ENCODE results near the gene ZNF462.
A peak's percentile ranks its signal among the peaks of the same experiment; 100 is the strongest.

Gene ZNF462

DNA sequence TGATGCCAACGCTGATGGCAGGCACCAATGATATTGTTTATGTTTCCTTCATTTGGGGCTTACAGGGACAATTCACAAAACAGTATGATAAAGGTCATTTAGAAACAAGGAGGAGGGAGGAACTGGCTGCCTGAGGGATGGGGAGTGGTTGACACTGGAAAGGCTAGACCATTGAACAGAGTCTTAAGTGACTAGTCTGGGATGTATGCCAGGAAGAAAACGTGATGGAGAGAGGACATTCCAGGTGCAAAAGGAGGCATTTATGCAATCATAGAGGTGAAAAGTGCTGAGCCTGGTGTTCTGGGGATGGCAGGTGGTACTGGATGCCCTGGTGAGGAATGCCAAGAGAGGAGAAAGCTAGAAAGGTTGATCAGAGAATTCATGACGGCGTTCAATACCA is 153.4 kb downstream of the ZNF462 start:
- DNase-seq = no peak

DNA sequence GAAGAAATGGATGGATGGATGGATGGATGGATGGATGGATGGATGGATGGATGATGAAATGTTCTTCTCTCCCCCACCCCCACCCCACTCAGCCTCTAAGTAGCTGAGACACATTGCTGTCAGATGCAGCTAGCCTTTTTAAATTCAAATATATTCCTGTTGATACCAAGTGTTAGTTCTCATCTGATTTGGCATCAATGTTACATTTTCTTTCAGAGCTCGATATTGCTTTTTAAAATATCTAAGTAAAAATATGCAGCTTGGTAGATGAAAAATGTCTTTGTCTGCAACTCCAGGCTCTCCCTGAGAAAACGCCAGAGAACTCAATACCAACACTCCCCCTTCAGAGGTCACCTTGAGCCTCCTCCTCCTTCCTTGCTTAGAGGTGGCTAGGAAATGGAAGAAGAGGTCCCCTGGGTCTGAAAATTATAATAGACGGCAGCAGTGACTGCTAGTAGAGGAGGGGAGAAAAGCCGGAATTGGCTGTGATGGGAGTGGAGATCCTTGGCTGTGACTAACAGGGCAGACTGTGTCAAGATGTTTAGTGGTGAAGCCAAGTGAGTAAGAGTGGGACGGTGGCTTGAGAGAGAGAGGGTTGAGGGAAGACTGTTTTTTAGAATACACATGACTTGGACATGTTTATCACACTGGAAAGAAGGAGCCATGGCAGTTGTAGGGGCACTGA is 156.0 kb downstream of the ZNF462 start:
- DNase-seq = no peak

DNA sequence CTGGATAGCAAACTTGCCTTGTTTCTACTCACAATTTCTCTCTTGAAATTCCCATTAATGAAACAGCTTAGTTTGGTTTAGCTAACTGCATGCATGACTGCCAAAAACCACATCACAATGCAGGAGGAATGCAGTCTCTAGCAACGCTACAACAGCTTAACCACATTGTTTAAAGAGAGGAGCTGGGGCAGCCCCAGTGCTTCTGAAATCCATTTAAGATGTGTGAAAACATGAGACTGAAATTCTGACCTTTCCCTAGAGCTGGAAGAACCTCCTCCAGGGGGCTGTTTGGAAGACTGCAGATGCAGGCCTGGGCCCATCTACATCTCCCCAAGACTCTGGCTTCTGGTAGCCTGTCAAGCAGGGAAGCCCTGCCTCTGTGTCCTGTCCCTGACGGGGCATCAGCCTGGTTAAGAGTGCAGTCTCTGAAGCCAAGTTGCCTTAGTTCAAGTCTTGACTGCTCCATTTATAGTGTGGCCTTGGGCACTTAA is 157.1 kb downstream of the ZNF462 start:
- peak; percentile 28 for DNase-seq

DNA sequence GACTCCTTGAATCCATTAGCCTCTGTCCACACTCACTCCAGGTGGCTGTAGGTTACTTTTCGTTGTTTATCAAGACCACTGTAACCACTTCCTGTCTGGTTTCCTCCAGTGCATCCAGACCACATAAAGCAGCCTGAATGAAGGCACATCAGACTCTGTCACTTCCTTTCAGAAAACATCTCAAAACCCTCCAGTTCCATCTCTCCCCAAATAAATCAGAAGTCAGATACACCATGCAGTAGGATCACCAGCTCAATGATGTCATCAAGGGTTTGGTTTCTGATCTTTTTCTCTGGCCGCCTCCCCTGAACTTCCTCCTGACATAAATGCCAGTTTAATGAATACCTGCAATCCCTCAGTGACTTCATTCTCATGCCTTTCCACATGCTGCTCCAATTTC is 161.2 kb downstream of the ZNF462 start:
- DNase-seq = no peak

DNA sequence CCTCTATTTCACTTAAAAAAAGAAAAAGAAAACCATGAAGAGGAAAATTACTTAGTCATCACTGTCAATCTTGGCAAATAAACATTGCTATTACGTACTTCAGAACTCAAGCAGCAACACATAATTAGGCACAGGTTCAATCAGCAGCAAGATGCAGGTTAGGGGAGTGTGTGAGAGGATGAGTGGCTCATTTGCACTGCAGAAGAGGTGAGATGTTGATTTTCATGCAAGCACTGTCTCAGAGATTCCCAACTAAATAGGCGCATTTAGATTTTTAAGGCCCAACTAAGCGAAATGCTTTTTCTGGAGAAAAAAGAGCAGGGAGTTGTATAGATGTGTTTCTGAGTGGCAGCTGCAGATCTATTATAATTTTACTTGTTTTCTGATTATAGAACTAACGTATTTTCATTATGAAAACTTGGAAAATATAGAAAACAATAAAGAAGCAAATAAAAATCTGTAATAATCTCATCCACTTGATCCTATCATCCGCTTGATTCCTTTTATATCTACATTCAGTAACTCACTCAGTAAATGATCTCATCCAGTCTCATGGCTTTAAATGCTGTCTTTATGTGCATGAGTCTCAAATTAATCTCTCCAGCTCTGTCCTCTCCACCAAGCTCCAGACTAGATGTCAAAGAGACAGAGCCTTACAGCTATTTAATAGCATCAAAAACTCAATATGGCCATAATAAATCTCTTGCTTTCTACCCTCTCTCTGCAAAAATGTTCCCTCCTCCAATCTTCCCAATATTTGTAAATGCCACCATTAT is 162.5 kb downstream of the ZNF462 start:
- DNase-seq = no peak

DNA sequence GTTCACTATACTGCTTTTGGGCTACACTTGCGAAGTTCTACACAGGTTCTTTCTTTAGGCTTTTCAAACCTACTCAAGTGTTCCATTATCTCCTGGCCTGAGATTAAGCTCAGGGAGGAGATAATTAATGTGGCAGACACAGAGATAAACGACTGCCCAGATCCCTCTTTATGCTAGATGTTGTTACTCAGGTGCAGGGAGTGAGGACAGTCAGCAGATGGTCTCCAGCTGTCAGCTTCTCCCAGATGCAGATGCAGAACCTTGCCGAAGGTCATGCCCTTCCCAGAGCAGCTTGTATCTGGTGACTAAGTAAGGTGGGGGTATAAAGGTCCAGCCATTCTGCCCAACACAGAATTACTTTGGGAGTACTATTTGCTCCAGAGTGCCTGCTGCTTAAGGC is 166.2 kb downstream of the ZNF462 start:
- DNase-seq = no peak

DNA sequence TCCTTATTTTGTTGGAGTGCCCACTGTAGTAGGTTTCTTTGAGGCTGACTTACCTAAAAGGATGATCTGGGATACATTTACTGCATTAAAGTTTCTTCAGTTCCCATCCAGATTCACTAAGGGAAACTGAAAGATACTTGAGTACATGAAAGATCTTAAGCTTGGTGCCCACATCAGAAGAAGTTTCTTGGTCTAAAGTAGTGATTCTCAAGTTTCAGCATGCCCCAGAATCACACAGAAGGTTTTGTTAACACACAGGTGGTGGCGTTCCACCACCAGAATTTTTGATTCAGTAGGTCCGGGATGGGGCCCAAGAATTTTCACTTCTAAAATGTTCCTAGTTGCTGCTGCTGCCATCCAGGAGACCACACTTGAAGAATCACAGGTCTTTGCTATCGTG is 171.0 kb downstream of the ZNF462 start:
- DNase-seq = no peak

DNA sequence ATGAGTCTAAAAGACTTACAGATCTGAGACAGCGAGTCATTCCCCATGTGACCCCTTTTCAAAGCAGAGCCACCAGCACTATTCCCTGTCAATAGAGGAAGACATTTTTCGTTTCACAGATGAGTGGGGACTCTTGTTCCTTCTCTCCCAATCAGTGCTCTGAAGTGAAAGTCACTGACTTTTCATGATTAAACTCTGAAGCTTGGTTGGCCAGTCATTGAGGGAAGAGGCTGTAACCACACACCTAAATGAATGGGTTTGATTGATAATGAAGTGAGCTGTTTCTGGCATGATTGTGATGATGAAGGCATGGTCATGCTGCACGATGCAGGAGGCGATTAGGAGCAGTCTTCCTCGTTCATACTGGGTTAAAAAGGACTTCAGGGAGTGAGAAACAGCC is 171.9 kb downstream of the ZNF462 start:
- no peak for DNase-seq

DNA sequence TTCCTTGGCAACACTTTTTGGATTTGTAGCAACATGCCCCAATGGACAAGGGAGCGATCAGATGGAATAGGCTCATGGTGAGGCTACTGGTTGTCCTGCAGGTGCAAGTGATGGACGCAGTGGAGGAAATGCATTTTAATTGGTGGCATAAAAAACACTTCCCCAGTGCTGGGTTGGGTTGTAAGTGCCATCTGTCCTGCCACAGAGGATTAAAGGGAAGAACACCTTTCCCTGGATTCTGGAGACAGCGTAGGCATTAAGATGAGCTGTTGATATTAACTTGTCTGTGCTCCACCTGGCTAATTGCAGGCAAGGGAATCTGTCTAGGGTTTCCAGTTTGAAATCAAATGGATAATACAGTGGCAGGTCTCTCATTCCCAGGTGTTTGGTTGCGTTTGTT is 173.4 kb downstream of the ZNF462 start:
- no peak for DNase-seq

DNA sequence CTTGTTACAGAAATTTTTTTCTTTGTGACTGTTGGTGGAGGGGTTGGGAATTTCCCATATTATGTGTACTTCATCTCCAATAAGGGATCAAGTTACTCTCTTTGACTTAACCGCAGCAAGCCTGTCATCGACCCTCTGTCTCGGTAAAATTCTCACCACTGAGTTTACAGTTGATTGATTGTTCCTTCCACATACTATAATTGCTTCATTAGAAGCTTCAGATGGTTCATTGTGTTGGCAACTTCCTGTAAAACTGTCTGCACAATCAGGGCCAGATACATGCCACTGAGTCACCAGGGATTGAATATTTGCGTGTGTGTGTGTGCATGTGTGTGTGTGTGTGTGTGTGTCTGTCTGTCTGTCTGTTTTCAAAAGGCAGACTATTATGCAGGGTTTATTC is 176.6 kb downstream of the ZNF462 start:
- no peak for DNase-seq

DNA sequence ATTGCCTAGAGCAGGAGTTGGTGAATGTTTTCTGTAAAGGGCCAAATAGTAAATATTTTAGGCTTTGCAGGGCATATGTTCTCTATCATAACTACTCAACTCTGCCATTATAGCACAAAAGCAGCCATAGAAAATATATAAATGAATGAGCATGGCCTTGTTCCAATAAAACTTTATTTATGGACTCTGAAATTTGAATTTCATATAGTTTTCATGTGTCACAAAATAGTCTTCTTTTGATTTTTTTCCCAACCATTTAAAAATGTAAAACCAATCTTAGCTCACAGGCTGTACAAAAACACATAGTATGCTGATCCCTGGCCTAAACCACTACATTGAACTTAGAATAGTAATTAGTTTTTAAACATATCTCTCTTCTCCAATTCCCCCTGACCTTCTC is 179.6 kb downstream of the ZNF462 start:
- no peak for DNase-seq

DNA sequence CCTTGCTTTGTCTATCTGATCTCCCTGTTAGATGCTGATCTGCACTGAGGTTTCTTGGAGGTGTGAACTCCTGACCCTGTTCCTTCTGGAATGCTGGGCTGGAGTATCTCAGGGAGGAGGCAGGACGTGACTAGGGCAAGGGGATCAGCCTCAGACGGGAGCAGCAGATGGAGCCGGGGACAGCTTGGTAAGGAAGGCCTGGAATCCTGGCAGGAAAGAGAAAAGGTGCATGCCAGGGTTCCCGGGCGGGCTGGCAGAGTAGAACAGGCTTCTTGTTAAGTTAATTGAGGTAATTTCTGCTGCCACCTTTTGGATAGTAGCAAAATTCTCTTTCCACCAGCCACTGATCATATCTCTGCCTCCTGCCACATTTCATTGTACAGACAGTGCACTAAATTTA is 180.9 kb downstream of the ZNF462 start:
- no peak for DNase-seq

DNA sequence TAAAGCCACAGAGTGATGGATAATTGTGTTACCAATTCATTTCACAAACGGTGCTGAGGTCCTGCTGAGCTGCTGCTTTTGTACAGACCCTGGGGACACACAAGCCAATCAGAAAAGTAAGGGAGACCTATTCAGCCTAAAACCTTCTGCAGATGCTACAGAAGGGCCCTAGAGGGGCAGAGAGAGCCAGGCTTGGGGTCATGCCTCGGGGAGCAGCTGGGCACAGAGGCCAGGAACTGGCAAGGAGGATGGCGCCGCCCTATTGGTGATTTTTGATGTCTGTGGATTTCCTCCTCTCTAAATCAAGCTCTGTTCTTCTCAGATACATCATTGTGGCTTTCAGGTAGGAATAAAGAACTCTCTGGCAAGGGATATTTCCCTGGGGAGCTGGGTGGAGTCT is 181.9 kb downstream of the ZNF462 start:
- DNase-seq = no peak

DNA sequence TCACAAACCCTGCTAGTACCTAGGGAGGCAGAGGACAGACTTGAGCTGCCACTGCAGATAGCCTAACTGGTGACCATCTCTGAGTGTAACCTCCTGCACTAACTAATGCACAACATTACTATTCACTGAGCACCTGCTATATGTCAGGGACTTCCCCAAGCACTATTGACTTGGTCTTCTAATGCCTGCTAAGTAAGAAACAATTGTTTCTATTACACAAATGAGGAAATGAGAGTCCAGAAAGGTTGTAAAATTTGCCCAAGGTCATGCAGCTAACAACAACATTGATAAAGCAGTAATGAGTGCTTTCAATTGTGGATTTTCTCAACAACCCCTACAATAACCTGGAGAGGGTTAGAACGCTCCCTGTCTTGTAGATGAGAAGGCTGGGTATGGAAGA is 183.7 kb downstream of the ZNF462 start:
- no peak for DNase-seq

DNA sequence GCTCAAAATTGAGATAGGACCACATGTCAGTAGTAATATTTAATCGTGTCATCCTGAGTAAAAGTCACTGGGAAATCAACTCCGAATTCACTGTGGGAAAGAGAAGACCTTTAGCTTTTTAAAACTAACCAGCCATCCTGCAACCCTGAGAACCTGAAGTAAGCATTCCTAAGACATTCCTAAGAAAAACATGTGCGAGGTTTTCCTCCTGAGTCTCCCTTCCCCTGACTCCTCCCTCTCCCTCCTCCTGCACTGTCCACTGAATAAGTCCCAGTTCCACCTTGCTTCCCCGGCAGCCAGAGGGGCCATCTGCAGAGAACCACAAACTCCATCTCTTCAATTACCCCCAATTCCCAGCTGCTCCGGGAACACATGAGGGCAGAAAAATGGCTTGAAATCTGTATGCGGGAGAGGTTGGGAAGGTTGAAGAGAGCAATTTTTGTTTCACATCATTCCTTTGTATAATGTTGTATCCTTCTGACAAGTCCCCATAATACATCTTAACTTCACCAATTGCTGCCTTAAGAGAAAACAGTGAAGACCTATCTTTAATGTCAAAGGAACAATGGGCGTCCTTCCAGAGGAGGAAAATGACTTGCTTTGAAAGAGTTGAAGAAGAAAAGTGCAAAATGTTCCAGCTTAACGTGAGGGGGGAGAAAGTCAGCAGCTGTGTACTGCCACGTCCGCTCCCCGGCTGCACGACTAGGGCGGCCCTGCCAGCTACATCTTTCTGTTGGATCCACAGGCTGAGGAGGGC is 186.3 kb downstream of the ZNF462 start:
- DNase-seq = no peak

DNA sequence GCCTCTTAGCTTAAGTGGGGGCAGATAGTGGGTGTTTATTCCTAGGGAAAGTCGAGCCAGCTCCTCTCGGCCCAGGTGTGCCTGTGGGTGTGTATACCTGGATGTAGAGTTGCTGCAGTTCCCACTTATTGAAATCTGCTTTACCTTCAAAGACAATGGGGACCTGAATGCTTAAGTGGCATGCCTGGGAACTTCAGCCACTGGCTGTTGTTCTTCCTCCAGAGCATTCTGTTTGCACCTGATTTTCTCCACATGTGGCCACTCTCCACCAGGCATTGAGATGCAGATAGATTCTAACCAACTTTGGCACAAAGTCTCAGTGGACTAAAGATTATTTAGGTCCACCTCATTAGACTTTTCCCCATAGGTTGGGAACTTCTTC is 186.8 kb downstream of the ZNF462 start:
- no peak for DNase-seq

DNA sequence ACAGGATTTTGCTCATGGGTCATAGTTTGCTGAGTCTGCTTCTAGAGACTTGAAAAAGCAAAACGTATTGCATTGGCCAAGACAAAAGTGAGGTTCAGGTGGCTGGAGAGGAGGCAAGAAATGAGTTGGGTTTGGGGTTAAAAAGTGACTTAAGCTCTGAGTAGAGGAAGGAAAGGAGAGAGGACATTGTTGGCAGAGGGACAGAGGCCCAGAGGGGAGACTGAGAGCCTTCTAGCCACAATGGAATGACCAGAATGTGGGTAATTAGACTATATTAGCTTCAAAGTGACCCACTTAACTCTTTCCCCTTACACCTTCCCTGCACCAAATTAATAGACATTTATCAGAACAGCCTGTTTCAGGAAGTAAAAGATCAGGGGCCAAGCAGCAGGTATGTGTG is 188.4 kb downstream of the ZNF462 start:
- DNase-seq = no peak

DNA sequence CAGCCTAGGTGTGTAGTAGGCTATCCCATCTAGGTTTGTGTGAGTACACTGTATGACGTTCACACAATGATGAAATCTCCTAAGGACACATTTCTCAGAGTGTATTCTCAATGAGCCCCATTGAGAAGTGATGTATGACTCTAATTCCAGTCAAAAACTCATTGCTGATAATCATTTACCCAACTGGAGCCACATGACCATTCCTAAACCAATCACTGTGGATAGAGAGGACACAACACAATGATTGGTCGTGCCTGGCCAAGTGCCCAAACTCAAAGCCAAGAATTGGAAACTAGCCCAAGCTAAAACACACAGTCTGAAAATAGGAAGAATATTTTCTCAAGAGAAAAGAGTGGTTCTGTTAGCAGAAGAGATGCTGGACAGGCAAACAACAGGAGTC is 191.2 kb downstream of the ZNF462 start:
- no peak for DNase-seq

DNA sequence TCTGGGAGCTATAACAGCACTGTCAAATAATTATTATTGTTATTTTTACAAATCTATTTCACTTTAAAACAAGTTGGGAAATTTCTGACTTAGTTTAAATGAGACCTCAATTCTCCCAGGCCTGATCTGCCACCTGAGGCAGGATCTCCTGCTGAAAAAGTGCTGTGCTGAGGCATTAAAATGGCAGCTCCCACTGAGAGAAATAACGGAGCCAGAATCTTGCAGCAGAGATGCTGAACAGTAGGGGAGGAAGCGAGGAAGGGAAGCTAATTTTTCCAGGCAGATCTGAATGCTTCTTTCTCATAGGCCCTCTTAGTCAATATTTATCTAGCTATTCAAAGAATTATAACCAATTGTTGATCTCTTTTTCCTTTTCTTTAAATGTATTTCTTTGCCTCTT is 196.3 kb downstream of the ZNF462 start:
- DNase-seq = no peak

DNA sequence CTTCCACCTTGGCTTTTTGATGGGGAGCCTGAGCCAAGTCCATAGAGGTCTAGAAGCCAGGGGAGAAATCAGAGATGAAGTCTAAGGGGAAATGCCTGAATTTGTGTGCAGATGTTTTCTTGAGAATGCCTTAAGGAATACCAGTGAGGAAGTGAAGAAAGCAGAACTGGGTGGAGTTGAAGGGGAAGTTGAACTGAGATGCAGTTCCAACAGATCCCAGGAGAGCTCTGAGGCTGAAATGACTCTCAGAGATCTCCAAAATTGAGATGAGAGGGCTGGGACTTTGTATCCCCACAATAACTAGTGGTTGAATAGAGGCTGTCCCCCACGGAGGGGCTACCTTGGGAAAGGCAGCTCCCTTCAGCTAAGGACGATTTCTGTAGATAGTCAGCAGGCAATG is 197.1 kb downstream of the ZNF462 start:
- no peak for DNase-seq

All from T1000 (cell line).